HG02852 (cell line): Measurements from ENCODE around the gene CBLN3.
A peak's percentile ranks its signal among the peaks of the same experiment; 100 is the strongest.

Experiments used
- ATAC-seq: cut with Tn5 transposase; IDR thresholded peaks from one replicate; pipeline ENCODE4 v1.9.1; 2021; ENCODE audit warnings: mild to moderate bottlenecking, moderate library complexity; ENCODE audit not compliant: unreplicated experiment

The CBLN3 gene

GRCh38 chr14:24439830-24440605 lies 10.6 kb upstream of the CBLN3 start:
- ATAC-seq = no peak

- ATAC-seq = no peak
Measured at GRCh38 chr14:24439257-24439656, 9.8 kb upstream of the CBLN3 start.

GRCh38 chr14:24438223-24439097 lies 9.0 kb upstream of the CBLN3 start:
- no peak for ATAC-seq

GRCh38 chr14:24437736-24438067 lies 8.2 kb upstream of the CBLN3 start:
- ATAC-seq = no peak

- no peak for ATAC-seq
Measured at GRCh38 chr14:24437020-24437735, 7.7 kb upstream of the CBLN3 start.

- no peak for ATAC-seq
Measured at GRCh38 chr14:24436355-24437019, 7.0 kb upstream of the CBLN3 start.

GRCh38 chr14:24435998-24436354 lies 6.5 kb upstream of the CBLN3 start:
- no peak for ATAC-seq

- ATAC-seq = no peak
Measured at GRCh38 chr14:24435192-24435810, 5.8 kb upstream of the CBLN3 start.

- no peak for ATAC-seq
Measured at GRCh38 chr14:24434676-24435075, 5.2 kb upstream of the CBLN3 start.

- no peak for ATAC-seq
Measured at GRCh38 chr14:24434036-24434435, 4.6 kb upstream of the CBLN3 start.

GRCh38 chr14:24432259-24433131 lies 3.0 kb upstream of the CBLN3 start:
- no peak for ATAC-seq

GRCh38 chr14:24431569-24432258 lies 2.2 kb upstream of the CBLN3 start:
- ATAC-seq = peak; percentile 46

- ATAC-seq = no peak
Measured at GRCh38 chr14:24430682-24431568, 1.5 kb upstream of the CBLN3 start.

- ATAC-seq = peak; percentile 64
Measured at GRCh38 chr14:24430143-24430681, 744 bp upstream of the CBLN3 start.

GRCh38 chr14:24428628-24429394 lies 657 bp downstream of the CBLN3 start:
- ATAC-seq = no peak

GRCh38 chr14:24427537-24428508 lies 1.6 kb downstream of the CBLN3 start:
- no peak for ATAC-seq
